HFF-Myc (cell line): Measurements from ENCODE around the gene SETBP1.

Source experiments
- DNase-seq: peaks from one replicate; pipeline ENCODE4 v3.0.0-alpha.2; 2011; ENCODE audit warnings: low read depth; ENCODE audit errors: extremely low read depth
- H3K4me3 ChIP-seq: replicated peaks from 2 replicates; pipeline ENCODE4 v1.5.1; 2011; ENCODE audit warnings: low read depth, mild to moderate bottlenecking, control low read depth, low read length
- TF ChIP-seq, protein P1 (sequence below): IDR thresholded peaks from 2 replicates; pipeline ENCODE4 v1.5.1; 2012; ENCODE audit warnings: mild to moderate bottlenecking, low read depth, low read length, control low read depth; ENCODE audit errors: missing control alignments

SETBP1 gene

DNA sequence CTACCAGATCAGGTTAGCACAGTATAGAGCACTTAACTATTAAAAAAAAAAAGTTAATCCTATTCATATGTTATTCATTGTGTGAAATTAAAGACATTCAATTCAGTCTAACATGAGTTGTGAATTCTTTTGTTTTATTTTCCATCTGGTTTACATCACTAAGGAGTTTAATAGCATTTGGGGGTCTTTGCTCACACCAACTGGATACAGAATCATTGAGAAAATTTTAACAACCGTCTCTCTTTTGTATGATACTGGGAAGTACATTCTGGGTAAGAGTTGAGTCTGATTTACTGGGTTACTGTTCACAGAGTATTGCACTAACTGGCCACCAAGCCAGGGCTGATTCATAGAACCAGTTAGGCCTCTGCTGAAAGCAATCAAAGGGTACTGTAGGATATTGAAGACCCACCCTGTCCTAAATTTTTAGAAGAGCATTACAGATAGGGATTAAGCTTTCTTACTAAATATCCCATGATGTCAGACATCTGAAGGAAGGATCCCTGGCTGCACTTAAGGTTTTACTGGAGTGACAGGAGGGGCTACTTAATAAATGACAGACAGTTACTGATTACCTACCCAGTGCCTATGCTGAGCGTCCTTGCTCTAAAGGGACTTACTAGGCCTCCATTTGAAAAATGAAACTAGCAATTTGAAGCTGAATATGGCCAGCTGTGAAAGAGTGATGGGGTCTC lies 387.9 kb downstream of the SETBP1 start:
- no peak overlapping the region for H3K4me3 ChIP-seq
- TF ChIP-seq, protein P1, sequence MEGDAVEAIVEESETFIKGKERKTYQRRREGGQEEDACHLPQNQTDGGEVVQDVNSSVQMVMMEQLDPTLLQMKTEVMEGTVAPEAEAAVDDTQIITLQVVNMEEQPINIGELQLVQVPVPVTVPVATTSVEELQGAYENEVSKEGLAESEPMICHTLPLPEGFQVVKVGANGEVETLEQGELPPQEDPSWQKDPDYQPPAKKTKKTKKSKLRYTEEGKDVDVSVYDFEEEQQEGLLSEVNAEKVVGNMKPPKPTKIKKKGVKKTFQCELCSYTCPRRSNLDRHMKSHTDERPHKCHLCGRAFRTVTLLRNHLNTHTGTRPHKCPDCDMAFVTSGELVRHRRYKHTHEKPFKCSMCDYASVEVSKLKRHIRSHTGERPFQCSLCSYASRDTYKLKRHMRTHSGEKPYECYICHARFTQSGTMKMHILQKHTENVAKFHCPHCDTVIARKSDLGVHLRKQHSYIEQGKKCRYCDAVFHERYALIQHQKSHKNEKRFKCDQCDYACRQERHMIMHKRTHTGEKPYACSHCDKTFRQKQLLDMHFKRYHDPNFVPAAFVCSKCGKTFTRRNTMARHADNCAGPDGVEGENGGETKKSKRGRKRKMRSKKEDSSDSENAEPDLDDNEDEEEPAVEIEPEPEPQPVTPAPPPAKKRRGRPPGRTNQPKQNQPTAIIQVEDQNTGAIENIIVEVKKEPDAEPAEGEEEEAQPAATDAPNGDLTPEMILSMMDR, result no peak
- DNase-seq, result no peak

DNA sequence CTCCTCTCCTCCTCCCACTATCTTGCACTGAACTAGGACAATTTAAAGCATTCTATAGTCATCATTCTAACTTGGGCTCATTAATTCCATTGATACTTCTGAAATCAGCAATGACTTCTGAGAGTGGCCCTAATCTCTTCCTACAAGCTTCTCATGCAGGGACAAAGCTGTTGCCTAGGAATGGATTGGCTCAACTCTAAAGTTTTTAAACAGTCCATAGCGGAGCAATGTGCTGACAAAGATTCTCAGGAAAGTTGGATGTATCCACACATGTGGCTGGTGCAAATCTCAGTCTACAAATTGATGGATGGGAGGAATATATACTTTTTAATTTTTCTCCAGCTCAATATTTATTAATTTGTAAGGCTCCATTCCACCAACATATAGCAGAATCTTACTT lies 388.9 kb downstream of the SETBP1 start:
- TF ChIP-seq, protein P1, result no peak
- DNase-seq, result no peak
- H3K4me3 ChIP-seq, result no peak overlapping the region

DNA sequence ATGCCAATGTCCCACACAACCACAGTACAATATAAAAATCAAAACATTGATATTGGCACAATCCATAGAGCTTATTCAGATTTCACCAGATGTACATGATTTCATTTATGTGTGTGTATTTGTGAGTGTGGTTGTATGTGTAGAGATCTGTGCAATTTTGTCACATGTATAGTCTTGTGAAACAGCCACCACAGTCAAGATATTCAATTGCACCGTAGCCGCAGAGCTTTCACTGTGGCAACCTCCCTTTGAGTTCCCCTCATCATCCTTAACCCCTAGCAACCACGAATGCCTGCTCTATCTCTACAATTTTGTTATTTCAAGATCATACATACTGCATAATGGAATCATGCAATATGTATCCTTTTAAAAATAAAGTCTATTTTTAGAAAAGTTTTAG lies 391.3 kb downstream of the SETBP1 start:
- DNase-seq, result no peak
- H3K4me3 ChIP-seq, result no peak overlapping the region
- TF ChIP-seq, protein P1, result no peak

DNA sequence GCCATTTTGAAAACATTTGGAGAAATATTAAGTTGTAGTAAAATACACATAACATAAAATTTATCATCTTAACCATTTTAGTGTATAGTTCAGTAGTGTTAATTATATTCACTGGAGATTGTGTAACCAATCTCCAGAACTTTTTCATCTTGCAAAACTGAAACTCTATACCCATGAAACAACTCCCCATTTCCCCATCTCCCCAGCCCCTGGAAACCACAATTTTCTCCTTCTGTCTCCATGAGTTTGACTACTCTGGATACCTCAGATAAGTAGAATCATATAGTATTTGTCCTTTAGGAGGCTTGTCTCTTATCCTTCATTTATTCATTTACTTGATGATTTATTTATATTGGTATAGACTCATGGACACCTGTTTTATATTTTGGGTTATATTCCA lies 392.9 kb downstream of the SETBP1 start:
- no peak overlapping the region for H3K4me3 ChIP-seq
- TF ChIP-seq, protein P1, result no peak
- no peak for DNase-seq

DNA sequence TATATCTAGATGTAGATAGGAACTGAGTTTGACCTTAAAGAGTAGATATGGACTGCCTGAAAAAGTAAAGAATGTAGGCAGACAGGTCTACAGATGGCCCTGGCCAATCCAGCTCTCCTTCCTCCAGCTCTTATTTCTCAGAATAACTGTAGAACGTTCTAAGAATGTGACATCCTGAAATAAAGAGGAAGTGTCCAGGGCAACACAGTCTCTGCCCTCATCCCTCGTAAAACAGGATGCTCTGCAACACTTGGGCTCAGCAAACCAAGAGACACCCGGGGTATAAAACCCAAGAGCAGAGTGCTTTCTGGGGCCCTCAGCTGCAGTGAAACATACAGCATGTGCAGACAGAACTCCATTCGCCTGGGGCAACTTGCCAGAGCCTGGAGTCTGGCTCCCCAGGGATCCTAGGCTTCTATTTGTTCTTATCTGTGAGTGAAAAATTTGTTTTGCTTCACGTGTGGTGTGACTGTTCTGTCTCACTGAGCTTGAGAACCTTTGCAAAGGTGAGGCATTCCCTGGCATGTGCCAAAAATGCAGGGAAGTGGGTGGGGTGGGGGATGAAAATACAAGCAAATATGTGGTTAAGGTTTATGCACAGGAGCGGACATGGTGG lies 401.0 kb downstream of the SETBP1 start:
- H3K4me3 ChIP-seq, result no peak overlapping the region
- TF ChIP-seq, protein P1, result no peak
- DNase-seq, result no peak

DNA sequence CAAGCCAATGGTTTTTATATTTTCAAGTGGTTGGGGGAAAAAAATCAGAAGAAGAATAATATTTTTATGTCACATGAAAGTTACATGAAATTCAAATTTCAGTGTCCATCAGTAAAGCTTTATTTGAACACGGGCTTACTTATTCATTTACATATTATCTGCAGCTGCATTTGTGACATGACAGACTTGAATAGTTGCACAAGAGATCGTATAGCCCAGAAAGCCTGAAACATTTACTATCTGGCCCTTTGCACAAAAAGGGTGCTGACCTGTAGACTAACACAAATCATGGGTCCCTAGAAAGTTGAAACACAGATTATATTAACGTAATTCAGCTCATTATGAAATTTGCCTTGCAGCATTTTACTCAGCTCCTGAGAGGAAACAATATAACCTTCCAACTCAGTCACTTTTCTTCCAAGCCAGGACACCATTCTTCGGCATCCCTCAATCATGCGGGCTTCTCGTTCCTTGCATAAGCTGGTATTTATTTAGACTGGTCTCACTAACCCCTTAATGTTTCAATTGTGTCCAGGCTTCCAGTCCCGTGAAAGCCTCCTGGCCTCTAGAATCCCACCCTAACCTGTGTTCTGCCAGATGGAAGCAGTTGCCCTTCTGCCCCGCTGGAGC lies 402.7 kb downstream of the SETBP1 start:
- no peak overlapping the region for H3K4me3 ChIP-seq
- TF ChIP-seq, protein P1, result no peak
- DNase-seq, result no peak
